LNCaP clone FGC (cell line): ENCODE measurements around the gene BUB3.

Experiments
- DNase-seq: peaks from one replicate; pipeline ENCODE4 v3.0.0-alpha.2; 2011; ENCODE audit warnings: low read depth
- H3K4me3 ChIP-seq: 2 replicates; pipeline ENCODE4 v1.5.1; 2011; ENCODE audit warnings: mild to moderate bottlenecking, low read depth, low read length, control low read depth
- TF ChIP-seq, protein P1 (sequence below): IDR thresholded peaks from 2 replicates; pipeline ENCODE4 v1.5.1; 2012; ENCODE audit warnings: mild to moderate bottlenecking; ENCODE audit not compliant: control insufficient read depth, insufficient read depth; ENCODE audit errors: extremely low read depth

Gene BUB3

DNA sequence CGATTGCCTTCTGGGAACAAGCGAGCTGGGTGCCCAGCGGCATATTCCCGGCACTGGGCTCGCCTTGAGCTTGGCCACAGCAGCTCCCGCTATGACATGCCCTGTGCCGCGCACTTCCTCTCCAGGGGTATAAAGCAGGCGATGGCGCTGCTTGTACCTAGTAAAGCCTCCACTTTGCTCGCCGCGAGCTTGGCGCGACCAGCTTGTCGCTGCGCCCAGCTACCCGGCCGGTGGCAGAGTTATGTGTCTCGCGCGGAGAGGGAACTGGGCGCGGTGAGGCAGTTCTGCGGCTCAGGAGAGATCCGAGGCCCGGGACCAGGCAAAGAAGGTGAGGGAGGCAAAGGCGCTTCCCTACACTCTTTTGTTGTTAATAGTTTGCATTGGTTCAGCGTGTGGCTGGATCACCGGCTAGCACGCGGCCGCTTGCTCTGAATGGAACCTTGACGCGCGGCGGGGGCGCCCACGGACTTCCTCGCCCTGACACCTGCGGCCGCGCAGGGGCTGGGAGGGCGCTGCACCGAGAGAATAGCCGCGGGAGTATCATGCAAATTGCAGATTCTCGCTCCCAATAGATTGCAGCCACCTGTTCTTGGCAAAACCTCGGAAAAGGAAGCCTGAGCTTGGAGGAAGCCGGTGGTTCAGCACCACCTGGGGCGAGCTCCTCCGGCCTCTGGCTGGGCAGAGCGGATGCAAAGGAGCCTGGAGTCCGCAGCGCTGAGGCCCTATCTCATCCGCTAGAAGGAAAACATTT, 3.0 kb upstream of the BUB3 start:
- TF ChIP-seq, protein P1, sequence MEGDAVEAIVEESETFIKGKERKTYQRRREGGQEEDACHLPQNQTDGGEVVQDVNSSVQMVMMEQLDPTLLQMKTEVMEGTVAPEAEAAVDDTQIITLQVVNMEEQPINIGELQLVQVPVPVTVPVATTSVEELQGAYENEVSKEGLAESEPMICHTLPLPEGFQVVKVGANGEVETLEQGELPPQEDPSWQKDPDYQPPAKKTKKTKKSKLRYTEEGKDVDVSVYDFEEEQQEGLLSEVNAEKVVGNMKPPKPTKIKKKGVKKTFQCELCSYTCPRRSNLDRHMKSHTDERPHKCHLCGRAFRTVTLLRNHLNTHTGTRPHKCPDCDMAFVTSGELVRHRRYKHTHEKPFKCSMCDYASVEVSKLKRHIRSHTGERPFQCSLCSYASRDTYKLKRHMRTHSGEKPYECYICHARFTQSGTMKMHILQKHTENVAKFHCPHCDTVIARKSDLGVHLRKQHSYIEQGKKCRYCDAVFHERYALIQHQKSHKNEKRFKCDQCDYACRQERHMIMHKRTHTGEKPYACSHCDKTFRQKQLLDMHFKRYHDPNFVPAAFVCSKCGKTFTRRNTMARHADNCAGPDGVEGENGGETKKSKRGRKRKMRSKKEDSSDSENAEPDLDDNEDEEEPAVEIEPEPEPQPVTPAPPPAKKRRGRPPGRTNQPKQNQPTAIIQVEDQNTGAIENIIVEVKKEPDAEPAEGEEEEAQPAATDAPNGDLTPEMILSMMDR = no peak
- no peak overlapping the region for H3K4me3 ChIP-seq
- no peak for DNase-seq

DNA sequence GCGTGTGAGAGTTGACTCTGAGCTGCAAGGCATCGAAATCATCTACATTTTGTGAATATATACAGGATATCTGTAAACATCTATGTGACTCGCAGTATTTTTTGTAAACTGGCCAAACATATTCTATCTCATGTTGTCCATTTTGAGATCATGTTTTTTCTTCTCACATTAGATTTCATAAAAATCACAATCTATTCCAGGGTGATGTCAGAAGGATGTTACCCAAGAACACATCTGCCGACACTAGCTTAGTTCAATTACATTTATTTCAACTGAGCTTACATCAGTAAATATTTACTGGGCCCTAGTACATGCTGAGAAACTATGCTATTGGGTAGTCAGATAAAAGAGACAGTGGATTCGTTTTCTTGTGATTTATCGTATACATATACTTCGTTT, 2.5 kb upstream of the BUB3 start:
- no peak overlapping the region for H3K4me3 ChIP-seq
- DNase-seq = no peak
- TF ChIP-seq, protein P1 = no peak

DNA sequence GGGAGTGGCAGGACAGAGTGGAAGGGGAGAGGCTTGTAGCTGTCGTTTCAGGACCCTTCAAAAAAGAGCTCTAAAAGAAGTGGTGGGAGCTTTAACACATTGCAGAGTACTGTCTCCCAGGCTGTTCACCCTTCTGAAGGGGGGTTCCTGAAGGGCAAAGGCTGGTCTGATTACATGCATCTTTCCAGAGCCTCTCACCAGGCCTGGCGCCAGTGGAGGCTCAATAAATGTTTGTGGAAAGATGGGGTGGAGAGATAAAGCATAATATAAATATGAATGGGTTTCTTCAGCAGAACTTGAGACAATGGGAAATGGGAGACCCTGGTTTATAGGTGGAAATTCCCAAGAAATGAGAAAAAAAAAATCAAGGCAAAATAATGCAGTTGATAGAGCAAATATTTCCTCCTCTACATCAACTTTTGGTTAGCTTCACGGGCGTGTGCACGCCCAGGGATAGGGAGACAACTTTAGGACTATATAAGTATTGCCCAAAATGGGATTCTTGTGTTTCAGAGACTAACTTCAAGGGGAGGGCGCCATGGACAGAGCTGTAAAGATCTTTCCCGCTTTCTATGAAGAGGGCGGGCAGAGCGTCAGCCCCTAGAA, 613 bp upstream of the BUB3 start:
- no peak for DNase-seq
- H3K4me3 ChIP-seq = no peak overlapping the region
- TF ChIP-seq, protein P1 = no peak

DNA sequence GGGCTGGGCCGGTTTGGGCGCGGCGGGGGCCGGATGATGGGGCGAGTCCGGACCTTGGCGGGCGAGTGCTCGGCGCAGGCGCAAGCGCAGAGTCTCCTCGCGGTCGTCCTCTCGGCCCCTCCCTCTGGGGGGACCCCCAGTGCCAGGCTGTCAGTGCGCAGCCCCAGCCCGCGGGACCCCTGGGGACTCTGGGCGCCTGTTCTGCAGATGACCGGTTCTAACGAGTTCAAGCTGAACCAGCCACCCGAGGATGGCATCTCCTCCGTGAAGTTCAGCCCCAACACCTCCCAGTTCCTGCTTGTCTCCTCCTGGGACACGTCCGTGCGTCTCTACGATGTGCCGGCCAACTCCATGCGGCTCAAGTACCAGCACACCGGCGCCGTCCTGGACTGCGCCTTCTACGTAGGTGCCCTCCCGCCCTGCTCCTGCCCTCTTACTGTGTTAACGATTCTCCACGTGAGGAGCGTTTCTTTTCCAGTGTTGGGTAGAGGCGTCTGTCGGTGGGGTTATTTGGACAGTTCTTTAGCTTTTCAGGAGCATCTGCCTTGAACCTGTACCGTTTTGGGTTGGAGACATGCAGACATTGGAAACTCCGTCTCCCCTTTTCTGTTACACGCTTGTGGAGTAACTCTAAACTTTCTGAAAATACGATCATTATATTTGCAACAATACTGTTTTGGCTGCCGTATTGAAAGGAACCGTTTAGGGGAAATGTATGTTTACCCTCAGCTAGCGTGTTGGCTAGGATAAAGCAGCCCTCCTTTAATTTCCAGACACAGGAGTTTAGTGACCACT, 706 bp downstream of the BUB3 start:
- peak; percentile 42 for DNase-seq
- TF ChIP-seq, protein P1 = no peak
- peak overlapping the region; percentile 95 for H3K4me3 ChIP-seq

DNA sequence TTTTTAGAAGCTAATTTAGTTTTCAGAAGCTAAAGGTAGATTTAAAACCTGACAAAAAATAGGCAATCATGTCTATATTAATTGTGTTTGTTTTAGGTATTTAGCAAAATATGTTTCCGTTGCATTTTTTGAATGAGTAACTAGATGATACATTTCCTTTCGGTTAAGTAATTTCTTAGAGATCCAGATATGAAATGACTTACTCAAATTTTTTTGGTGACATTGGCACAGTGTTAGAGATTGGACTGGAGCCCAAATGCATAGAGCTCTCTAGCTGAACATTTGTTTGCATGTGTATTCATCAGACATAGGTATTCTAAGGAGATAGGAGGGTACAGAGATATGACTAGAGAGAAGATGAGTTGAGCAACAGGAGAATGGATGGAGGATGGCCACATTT, 1.9 kb downstream of the BUB3 start:
- no peak overlapping the region for H3K4me3 ChIP-seq
- TF ChIP-seq, protein P1 = no peak
- DNase-seq = no peak

DNA sequence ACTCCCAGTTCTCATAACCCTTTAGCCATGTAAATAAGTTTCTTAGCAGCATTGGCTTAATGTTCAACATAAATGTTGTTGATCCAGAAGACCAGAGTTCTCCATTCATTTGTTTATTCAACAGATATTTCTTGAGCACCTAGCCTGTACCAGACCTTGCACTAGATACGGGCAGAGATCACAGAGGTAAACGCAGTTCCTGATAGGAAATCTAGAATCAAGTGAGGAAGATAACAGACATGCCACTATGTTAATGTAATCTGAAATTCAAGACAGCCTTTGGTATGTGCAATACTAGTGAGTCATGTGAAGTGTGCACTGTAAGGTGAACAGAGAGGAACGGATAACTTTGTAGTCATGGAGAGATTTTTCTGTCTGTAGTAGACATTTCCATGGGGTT, 3.0 kb downstream of the BUB3 start:
- no peak for DNase-seq
- no peak overlapping the region for H3K4me3 ChIP-seq
- TF ChIP-seq, protein P1 = no peak
